ENCODE results near the gene STUM.
"Not testable (repeated sequence)": the region's sequence is repeated elsewhere in the genome, so short reads cannot be mapped to it uniquely, and the experiment has no call there.

Gene STUM

DNA sequence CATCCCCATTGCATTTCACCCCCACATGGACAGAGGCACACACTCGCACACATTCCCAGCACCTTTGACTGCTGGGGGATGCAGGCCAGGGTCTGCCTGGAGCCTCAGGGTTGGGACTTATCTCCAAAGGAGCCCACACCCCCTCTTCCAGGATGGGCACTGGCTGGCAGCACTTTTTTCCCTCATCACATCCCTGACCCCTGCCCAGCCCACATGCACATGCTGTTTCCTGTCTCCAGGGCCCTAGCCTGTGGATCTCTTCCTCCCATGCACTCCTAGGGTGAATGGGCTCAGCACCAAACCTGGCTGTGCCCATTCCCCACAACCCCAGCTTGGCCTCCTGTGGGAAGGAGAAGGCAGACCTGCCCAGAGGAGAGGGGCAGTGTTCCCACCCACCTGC lies 59.3 kb downstream of the STUM start:
- Histone ChIP-seq H3K9me3 (ENCODE audit: control insufficient read depth, low read length) (no peaks in the 10 kb centered on the region), H3K27me3 (replicated peaks; ENCODE audit: control insufficient read depth, insufficient read depth, low read length, poor library complexity, severe bottlenecking) (no peaks in the 10 kb centered on the region), H3K4me3 (ENCODE audit: insufficient read depth, low read depth, low read length, poor library complexity, severe bottlenecking) (no peak overlapping the region), H3K36me3 (ENCODE audit: control insufficient read depth, insufficient read depth, low read length) (no peaks in the 10 kb centered on the region), H3K27ac (ENCODE audit: insufficient read depth, low read length, poor library complexity, severe bottlenecking) (no peak overlapping the region), H3K4me1 (ENCODE audit: control insufficient read depth, insufficient read depth, low read length, poor library complexity, severe bottlenecking) (no peaks in the 10 kb centered on the region)
- DNase-seq = no peak

- Histone ChIP-seq H3K27ac (ENCODE audit: insufficient read depth, low read length, poor library complexity, severe bottlenecking) (no peak overlapping the region), H3K9me3 (ENCODE audit: control insufficient read depth, low read length) (no peaks in the 10 kb centered on the region), H3K27me3 (replicated peaks; ENCODE audit: control insufficient read depth, insufficient read depth, low read length, poor library complexity, severe bottlenecking) (no peaks in the 10 kb centered on the region), H3K36me3 (ENCODE audit: control insufficient read depth, insufficient read depth, low read length) (no peaks in the 10 kb centered on the region), H3K4me1 (ENCODE audit: control insufficient read depth, insufficient read depth, low read length, poor library complexity, severe bottlenecking) (no peaks in the 10 kb centered on the region), H3K4me3 (ENCODE audit: insufficient read depth, low read depth, low read length, poor library complexity, severe bottlenecking) (no peak overlapping the region)
- DNase-seq = peak; percentile 33 to 50 (median 36)
These were observed 60.3 kb downstream of the STUM start for GRCh38 chr1:226608699-226609505.

- H3K9me3 ChIP-seq (ENCODE audit: control insufficient read depth, low read length) = no peaks in the 10 kb centered on the region
- no peaks in the 10 kb centered on the region for H3K4me1 ChIP-seq (ENCODE audit: control insufficient read depth, insufficient read depth, low read length, poor library complexity, severe bottlenecking)
- H3K27me3 ChIP-seq (replicated peaks; ENCODE audit: control insufficient read depth, insufficient read depth, low read length, poor library complexity, severe bottlenecking) = no peaks in the 10 kb centered on the region
- no peaks in the 10 kb centered on the region for H3K36me3 ChIP-seq (ENCODE audit: control insufficient read depth, insufficient read depth, low read length)
- no peak overlapping the region for H3K4me3 ChIP-seq (ENCODE audit: insufficient read depth, low read depth, low read length, poor library complexity, severe bottlenecking)
- no peak overlapping the region for H3K27ac ChIP-seq (ENCODE audit: insufficient read depth, low read length, poor library complexity, severe bottlenecking)
- no peak for DNase-seq
These were observed 61.4 kb downstream of the STUM start for GRCh38 chr1:226609836-226610455.

- Histone ChIP-seq H3K36me3 (ENCODE audit: control insufficient read depth, insufficient read depth, low read length) (no peaks in the 10 kb centered on the region), H3K4me3 (ENCODE audit: insufficient read depth, low read depth, low read length, poor library complexity, severe bottlenecking) (no peak overlapping the region), H3K4me1 (ENCODE audit: control insufficient read depth, insufficient read depth, low read length, poor library complexity, severe bottlenecking) (no peaks in the 10 kb centered on the region), H3K9me3 (ENCODE audit: control insufficient read depth, low read length) (no peaks in the 10 kb centered on the region), H3K27me3 (replicated peaks; ENCODE audit: control insufficient read depth, insufficient read depth, low read length, poor library complexity, severe bottlenecking) (no peaks in the 10 kb centered on the region), H3K27ac (ENCODE audit: insufficient read depth, low read length, poor library complexity, severe bottlenecking) (no peak overlapping the region)
- DNase-seq = no peak
These were observed 62.1 kb downstream of the STUM start for GRCh38 chr1:226610671-226611070.

GRCh38 chr1:226611301-226611700 lies 62.7 kb downstream of the STUM start:
- no peak for DNase-seq
- H3K27ac ChIP-seq (ENCODE audit: insufficient read depth, low read length, poor library complexity, severe bottlenecking) = no peak overlapping the region
- no peaks in the 10 kb centered on the region for H3K36me3 ChIP-seq (ENCODE audit: control insufficient read depth, insufficient read depth, low read length)
- no peaks in the 10 kb centered on the region for H3K4me1 ChIP-seq (ENCODE audit: control insufficient read depth, insufficient read depth, low read length, poor library complexity, severe bottlenecking)
- no peak overlapping the region for H3K4me3 ChIP-seq (ENCODE audit: insufficient read depth, low read depth, low read length, poor library complexity, severe bottlenecking)
- no peaks in the 10 kb centered on the region for H3K27me3 ChIP-seq (replicated peaks; ENCODE audit: control insufficient read depth, insufficient read depth, low read length, poor library complexity, severe bottlenecking)
- no peaks in the 10 kb centered on the region for H3K9me3 ChIP-seq (ENCODE audit: control insufficient read depth, low read length)

GRCh38 chr1:226611980-226612379 lies 63.4 kb downstream of the STUM start:
- H3K27me3 ChIP-seq (replicated peaks; ENCODE audit: control insufficient read depth, insufficient read depth, low read length, poor library complexity, severe bottlenecking); DNase-seq; H3K36me3 ChIP-seq (ENCODE audit: control insufficient read depth, insufficient read depth, low read length); H3K4me1 ChIP-seq (ENCODE audit: control insufficient read depth, insufficient read depth, low read length, poor library complexity, severe bottlenecking); H3K27ac ChIP-seq (ENCODE audit: insufficient read depth, low read length, poor library complexity, severe bottlenecking); H3K9me3 ChIP-seq (ENCODE audit: control insufficient read depth, low read length); H3K4me3 ChIP-seq (ENCODE audit: insufficient read depth, low read depth, low read length, poor library complexity, severe bottlenecking): not testable (repeated sequence)

DNA sequence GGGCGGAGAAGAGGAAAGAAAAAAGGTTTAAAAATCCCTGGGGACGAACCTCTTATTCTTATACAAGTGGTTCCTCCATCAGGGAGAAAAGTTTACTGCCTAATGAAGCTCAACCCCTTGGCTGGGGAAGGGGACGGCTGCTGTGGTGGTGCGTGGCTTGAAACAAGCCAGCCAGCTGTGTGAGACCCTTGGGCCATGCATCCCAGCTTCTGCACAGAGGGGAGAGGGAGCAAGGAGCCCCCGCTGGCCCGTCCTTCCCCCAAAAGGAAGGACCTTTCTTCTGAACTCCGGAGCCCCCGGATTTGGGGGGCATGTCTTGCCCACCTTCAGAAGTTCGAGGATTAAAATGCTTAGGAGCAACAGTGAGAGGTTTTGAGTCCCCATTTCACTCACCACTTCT lies 67.3 kb downstream of the STUM start:
- DNase-seq = no peak
- no peak overlapping the region for H3K4me3 ChIP-seq (ENCODE audit: insufficient read depth, low read depth, low read length, poor library complexity, severe bottlenecking)

GRCh38 chr1:226616636-226617035 lies 68.1 kb downstream of the STUM start:
- Histone ChIP-seq H3K27ac (ENCODE audit: insufficient read depth, low read length, poor library complexity, severe bottlenecking) (no peak overlapping the region), H3K36me3 (ENCODE audit: control insufficient read depth, insufficient read depth, low read length) (no peaks in the 10 kb centered on the region), H3K4me3 (ENCODE audit: insufficient read depth, low read depth, low read length, poor library complexity, severe bottlenecking) (no peak overlapping the region), H3K27me3 (replicated peaks; ENCODE audit: control insufficient read depth, insufficient read depth, low read length, poor library complexity, severe bottlenecking) (no peaks in the 10 kb centered on the region), H3K4me1 (ENCODE audit: control insufficient read depth, insufficient read depth, low read length, poor library complexity, severe bottlenecking) (no peaks in the 10 kb centered on the region), H3K9me3 (ENCODE audit: control insufficient read depth, low read length) (no peaks in the 10 kb centered on the region)
- no peak for DNase-seq

More for the DNA sequence above, 67.3 kb downstream of the STUM start:
- H3K4me1 ChIP-seq (ENCODE audit: control insufficient read depth, insufficient read depth, low read length, poor library complexity, severe bottlenecking) = no peaks in the 10 kb centered on the region
- no peaks in the 10 kb centered on the region for H3K36me3 ChIP-seq (ENCODE audit: control insufficient read depth, insufficient read depth, low read length)
- no peaks in the 10 kb centered on the region for H3K9me3 ChIP-seq (ENCODE audit: control insufficient read depth, low read length)
- no peak overlapping the region for H3K27ac ChIP-seq (ENCODE audit: insufficient read depth, low read length, poor library complexity, severe bottlenecking)
- no peaks in the 10 kb centered on the region for H3K27me3 ChIP-seq (replicated peaks; ENCODE audit: control insufficient read depth, insufficient read depth, low read length, poor library complexity, severe bottlenecking)

DNA sequence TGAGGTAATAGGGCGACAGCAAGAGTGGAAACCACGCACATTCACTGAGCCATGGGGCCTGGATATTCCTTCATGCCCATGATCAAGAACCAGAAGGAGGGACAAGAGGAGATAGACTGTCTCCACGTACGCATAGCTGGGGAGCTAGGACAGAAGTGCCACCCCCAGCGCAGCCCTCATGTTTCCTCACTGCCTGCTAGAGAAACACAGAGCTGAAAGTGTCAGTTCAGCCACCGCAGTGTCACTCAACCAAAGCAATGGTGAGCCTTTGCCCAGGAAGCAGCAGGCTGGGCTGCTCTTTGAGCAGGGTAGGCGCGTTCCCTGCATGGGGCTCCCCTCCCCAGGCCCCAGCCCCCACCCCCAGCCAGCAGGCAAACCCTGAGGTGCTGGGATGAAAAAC lies 68.5 kb downstream of the STUM start:
- H3K36me3 ChIP-seq (ENCODE audit: control insufficient read depth, insufficient read depth, low read length) = no peaks in the 10 kb centered on the region
- H3K27ac ChIP-seq (ENCODE audit: insufficient read depth, low read length, poor library complexity, severe bottlenecking) = no peak overlapping the region
- H3K4me3 ChIP-seq (ENCODE audit: insufficient read depth, low read depth, low read length, poor library complexity, severe bottlenecking) = no peak overlapping the region
- H3K9me3 ChIP-seq (ENCODE audit: control insufficient read depth, low read length) = no peaks in the 10 kb centered on the region
- no peaks in the 10 kb centered on the region for H3K4me1 ChIP-seq (ENCODE audit: control insufficient read depth, insufficient read depth, low read length, poor library complexity, severe bottlenecking)
- no peak for DNase-seq
- H3K27me3 ChIP-seq (replicated peaks; ENCODE audit: control insufficient read depth, insufficient read depth, low read length, poor library complexity, severe bottlenecking) = no peaks in the 10 kb centered on the region

GRCh38 chr1:226617719-226618118 lies 69.2 kb downstream of the STUM start:
- H3K27ac ChIP-seq (ENCODE audit: insufficient read depth, low read length, poor library complexity, severe bottlenecking); H3K36me3 ChIP-seq (ENCODE audit: control insufficient read depth, insufficient read depth, low read length); H3K9me3 ChIP-seq (ENCODE audit: control insufficient read depth, low read length); H3K4me1 ChIP-seq (ENCODE audit: control insufficient read depth, insufficient read depth, low read length, poor library complexity, severe bottlenecking); H3K4me3 ChIP-seq (ENCODE audit: insufficient read depth, low read depth, low read length, poor library complexity, severe bottlenecking); DNase-seq; H3K27me3 ChIP-seq (replicated peaks; ENCODE audit: control insufficient read depth, insufficient read depth, low read length, poor library complexity, severe bottlenecking): not testable (repeated sequence)
